ENCODE data around the gene SEPTIN14. TPM values are rescaled to one million over a fixed set of nuclear protein-coding genes. Genes with fewer than 3 reads are reported as not detected.

Gene SEPTIN14
- polyA plus RNA-seq, 2 of the 4 experiments (the other 2 are of a cell fraction): 0.01 TPM; not detected in 1

DNA sequence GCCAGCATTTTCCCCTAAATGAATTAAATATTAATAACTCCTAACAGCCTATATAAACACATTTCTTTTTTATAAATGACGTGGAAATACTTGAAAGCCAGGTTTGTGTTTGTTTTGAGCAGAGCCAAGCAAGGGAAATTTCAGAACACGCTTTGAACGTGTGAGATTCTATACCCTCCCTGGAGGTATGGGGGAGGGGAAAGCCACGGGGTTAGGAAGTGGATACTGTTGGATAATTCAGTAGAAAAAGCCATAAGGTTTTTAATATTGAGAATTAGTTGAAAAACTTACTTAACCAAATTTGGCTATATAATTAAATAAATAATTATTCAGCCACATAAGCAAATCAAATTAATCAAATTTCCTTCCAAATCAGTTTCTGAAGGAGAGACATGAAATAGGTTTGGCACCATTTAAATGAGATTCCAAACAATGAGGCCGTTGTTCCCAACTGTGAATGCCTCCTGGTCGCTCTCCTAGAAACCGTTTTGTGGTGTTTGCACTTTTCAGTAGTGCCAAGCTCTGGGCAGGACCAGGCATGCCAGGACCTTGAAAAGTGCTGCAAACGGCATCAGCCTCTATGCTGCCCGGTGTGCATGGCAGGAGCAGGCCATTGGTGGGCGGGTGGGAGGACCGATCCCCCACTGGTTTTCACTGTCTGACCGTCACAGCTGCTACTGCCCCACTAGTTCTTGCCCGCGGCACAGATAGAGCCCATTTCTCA lies 88.1 kb downstream of the SEPTIN14 start:
- H3K9me3 ChIP-seq: no peaks in the 10 kb centered on the region
- ATAC-seq: no peak
- no peaks in the 10 kb centered on the region for H3K4me1 ChIP-seq
- no peak for DNase-seq (ENCODE audit: low read depth in 1 of 2, low spot score in 1 of 2)
- FAIRE-seq: no peak
- H3K27ac ChIP-seq: no peak overlapping the region
- H3K4me2 ChIP-seq: no peak overlapping the region
- TF ChIP-seq USF2 (IDR thresholded peaks at IDR 0.05): no peak
- TF ChIP-seq RAD21 (conservative IDR thresholded peaks at IDR 0.05 in 1 of 2, IDR thresholded peaks at IDR 0.05 in 1 of 2): no peak
- TF ChIP-seq MAFK (IDR thresholded peaks at IDR 0.05; ENCODE audit: partially characterized antibody): no peak
- no peak for TF ChIP-seq POLR2A (IDR thresholded peaks at IDR 0.05; ENCODE audit: low read length)
- TF ChIP-seq, protein P1, sequence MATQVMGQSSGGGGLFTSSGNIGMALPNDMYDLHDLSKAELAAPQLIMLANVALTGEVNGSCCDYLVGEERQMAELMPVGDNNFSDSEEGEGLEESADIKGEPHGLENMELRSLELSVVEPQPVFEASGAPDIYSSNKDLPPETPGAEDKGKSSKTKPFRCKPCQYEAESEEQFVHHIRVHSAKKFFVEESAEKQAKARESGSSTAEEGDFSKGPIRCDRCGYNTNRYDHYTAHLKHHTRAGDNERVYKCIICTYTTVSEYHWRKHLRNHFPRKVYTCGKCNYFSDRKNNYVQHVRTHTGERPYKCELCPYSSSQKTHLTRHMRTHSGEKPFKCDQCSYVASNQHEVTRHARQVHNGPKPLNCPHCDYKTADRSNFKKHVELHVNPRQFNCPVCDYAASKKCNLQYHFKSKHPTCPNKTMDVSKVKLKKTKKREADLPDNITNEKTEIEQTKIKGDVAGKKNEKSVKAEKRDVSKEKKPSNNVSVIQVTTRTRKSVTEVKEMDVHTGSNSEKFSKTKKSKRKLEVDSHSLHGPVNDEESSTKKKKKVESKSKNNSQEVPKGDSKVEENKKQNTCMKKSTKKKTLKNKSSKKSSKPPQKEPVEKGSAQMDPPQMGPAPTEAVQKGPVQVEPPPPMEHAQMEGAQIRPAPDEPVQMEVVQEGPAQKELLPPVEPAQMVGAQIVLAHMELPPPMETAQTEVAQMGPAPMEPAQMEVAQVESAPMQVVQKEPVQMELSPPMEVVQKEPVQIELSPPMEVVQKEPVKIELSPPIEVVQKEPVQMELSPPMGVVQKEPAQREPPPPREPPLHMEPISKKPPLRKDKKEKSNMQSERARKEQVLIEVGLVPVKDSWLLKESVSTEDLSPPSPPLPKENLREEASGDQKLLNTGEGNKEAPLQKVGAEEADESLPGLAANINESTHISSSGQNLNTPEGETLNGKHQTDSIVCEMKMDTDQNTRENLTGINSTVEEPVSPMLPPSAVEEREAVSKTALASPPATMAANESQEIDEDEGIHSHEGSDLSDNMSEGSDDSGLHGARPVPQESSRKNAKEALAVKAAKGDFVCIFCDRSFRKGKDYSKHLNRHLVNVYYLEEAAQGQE (IDR thresholded peaks at IDR 0.05): no peak
- no peak for TF ChIP-seq TP53 (CRISPR knock-in tag; IDR thresholded peaks at IDR 0.05)
- no peak for TF ChIP-seq EP300 (IDR thresholded peaks at IDR 0.05)
- TF ChIP-seq, protein P2, sequence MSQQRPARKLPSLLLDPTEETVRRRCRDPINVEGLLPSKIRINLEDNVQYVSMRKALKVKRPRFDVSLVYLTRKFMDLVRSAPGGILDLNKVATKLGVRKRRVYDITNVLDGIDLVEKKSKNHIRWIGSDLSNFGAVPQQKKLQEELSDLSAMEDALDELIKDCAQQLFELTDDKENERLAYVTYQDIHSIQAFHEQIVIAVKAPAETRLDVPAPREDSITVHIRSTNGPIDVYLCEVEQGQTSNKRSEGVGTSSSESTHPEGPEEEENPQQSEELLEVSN (IDR thresholded peaks at IDR 0.05; ENCODE audit: borderline replicate concordance, low read depth): no peak
- TF ChIP-seq NFE2L2 (conservative IDR thresholded peaks at IDR 0.05; ENCODE audit: low read length): no peak
- no peak for TF ChIP-seq RCOR1 (IDR thresholded peaks at IDR 0.05; ENCODE audit: low read depth, low read length)
- TF ChIP-seq FOSB (CRISPR knock-in tag; IDR thresholded peaks at IDR 0.05): no peak
- TF ChIP-seq CTCF (IDR thresholded peaks at IDR 0.05): no peak
- no peak for TF ChIP-seq ZSCAN20 (CRISPR knock-in tag; IDR thresholded peaks at IDR 0.05)
- TF ChIP-seq CHD2 (IDR thresholded peaks at IDR 0.05; ENCODE audit: low read length, partially characterized antibody): no peak
- no peak for TF ChIP-seq HDAC2 (IDR thresholded peaks at IDR 0.05)
- WGBS (ENCODE audit: missing lambda C conversion rate): 40% methylated on average over 14 of the region's 14 CpGs
- no peak overlapping the region for H3K4me3 ChIP-seq
- ChIA-PET POLR2A (no interaction called here), CTCF (no interaction called here)

GRCh38 chr7:55770778-55771177 lies 91.8 kb downstream of the SEPTIN14 start:
- 12% methylated on average over 10 of the region's 10 CpGs for WGBS (ENCODE audit: missing lambda C conversion rate)
- Histone ChIP-seq H3K4me2 (no peak overlapping the region), H3K9me3 (no peaks in the 10 kb centered on the region), H3K4me1 (no peaks in the 10 kb centered on the region), H3K4me3 (no peak overlapping the region), H3K27ac (no peak overlapping the region)
- no peak for TF ChIP-seq CHD4 (IDR thresholded peaks at IDR 0.05; ENCODE audit: borderline replicate concordance)
- TF ChIP-seq MAFK (IDR thresholded peaks at IDR 0.05; ENCODE audit: partially characterized antibody): no peak
- TF ChIP-seq, protein P1 (IDR thresholded peaks at IDR 0.05): no peak
- TF ChIP-seq TP53 (CRISPR knock-in tag; IDR thresholded peaks at IDR 0.05): no peak
- no peak for TF ChIP-seq CBX8 (IDR thresholded peaks at IDR 0.05)
- no peak for TF ChIP-seq CBX2 (IDR thresholded peaks at IDR 0.05; ENCODE audit: borderline replicate concordance, low read depth)
- TF ChIP-seq SMC3 (IDR thresholded peaks at IDR 0.05): no peak
- no peak for TF ChIP-seq ELK1 (IDR thresholded peaks at IDR 0.05; ENCODE audit: low read depth, low read length)
- no peak for TF ChIP-seq FOSL2 (IDR thresholded peaks at IDR 0.05)
- TF ChIP-seq FOSL2 (CRISPR knock-in tag; IDR thresholded peaks at IDR 0.05): no peak
- no peak for TF ChIP-seq HOXB13 (CRISPR knock-in tag; IDR thresholded peaks at IDR 0.05; ENCODE audit: low read depth)
- no peak for TF ChIP-seq HOXB5 (CRISPR knock-in tag; IDR thresholded peaks at IDR 0.05)
- TF ChIP-seq EP300 (IDR thresholded peaks at IDR 0.05): no peak
- TF ChIP-seq NPAS2 (CRISPR knock-in tag; IDR thresholded peaks at IDR 0.05; ENCODE audit: borderline replicate concordance): no peak
- ChIA-PET POLR2A (no interaction called here), CTCF (no interaction called here)
- ATAC-seq (no peak), FAIRE-seq (no peak), DNase-seq (ENCODE audit: low read depth in 1 of 2, low spot score in 1 of 2) (no peak)

All from A549 (cell line).